OCI-LY1 (cell line): Measurements from ENCODE around the gene STK32B.

Experiments
- H2AFZ ChIP-seq: fragments of 200-600 bp; sonication (generic), shearing (Covaris generic); 2 replicates; pipeline ENCODE4 v1.6.0; 2014; ENCODE audit warnings: antibody characterized with exemption, mild to moderate bottlenecking, low read length
- H3F3A ChIP-seq: fragments of 200-600 bp; sonication (generic), shearing (Covaris generic); 2 replicates; pipeline ENCODE4 v1.6.0; 2014; ENCODE audit warnings: mild to moderate bottlenecking, antibody characterized with exemption, low read length, moderate library complexity; ENCODE audit not compliant: insufficient read depth
- H3K27ac ChIP-seq: fragments of 200-600 bp; sonication (generic); 2 replicates; pipeline ENCODE4 v1.5.1; 2014; ENCODE audit warnings: low read length, mixed run types, mild to moderate bottlenecking, low read depth; ENCODE audit not compliant: poor library complexity, severe bottlenecking
- H3K27me3 ChIP-seq: fragments of 200-600 bp; sonication (generic); 2 replicates; pipeline ENCODE4 v1.6.0; 2014; ENCODE audit warnings: antibody characterized with exemption, mild to moderate bottlenecking, low read length, moderate library complexity; ENCODE audit not compliant: insufficient read depth
- H3K36me3 ChIP-seq: fragments of 200-600 bp; sonication (generic); 2 replicates; pipeline ENCODE4 v1.6.1; 2014; ENCODE audit warnings: mild to moderate bottlenecking, antibody characterized with exemption, low read length, moderate library complexity, mixed read lengths; ENCODE audit not compliant: insufficient read depth
- H3K4me1 ChIP-seq: fragments of 200-600 bp; sonication (generic); 2 replicates; pipeline ENCODE4 v1.5.1; 2014; ENCODE audit warnings: mild to moderate bottlenecking, low read length, moderate library complexity; ENCODE audit not compliant: insufficient read depth, severe bottlenecking
- H3K4me2 ChIP-seq: fragments of 200-600 bp; sonication (generic), shearing (Covaris generic); 2 replicates; pipeline ENCODE4 v1.6.1; 2014; ENCODE audit warnings: low read length
- H3K4me3 ChIP-seq: fragments of 200-600 bp; sonication (generic); 2 replicates; pipeline ENCODE4 v1.5.1; 2014; ENCODE audit warnings: low read length, low read depth, mild to moderate bottlenecking, mixed read lengths; ENCODE audit not compliant: poor library complexity, severe bottlenecking
- H3K79me2 ChIP-seq: fragments of 200-600 bp; shearing (Covaris generic); 2 replicates; pipeline ENCODE4 v1.6.1; 2016; ENCODE audit warnings: mixed run types, low read length, mixed read lengths; ENCODE audit not compliant: insufficient read depth
- H3K9ac ChIP-seq: fragments of 200-600 bp; sonication (generic), shearing (Covaris generic); 2 replicates; pipeline ENCODE4 v1.6.1; 2014; ENCODE audit warnings: mild to moderate bottlenecking, low read length, mixed read lengths
- H3K9me2 ChIP-seq: fragments of 200-600 bp; sonication (generic), shearing (Covaris generic); 2 replicates; pipeline ENCODE4 v1.6.1; 2014; ENCODE audit warnings: low read depth, mild to moderate bottlenecking, low read length, mixed read lengths
- H3K9me3 ChIP-seq: fragments of 200-600 bp; shearing (Covaris generic); 2 replicates; pipeline ENCODE4 v1.6.1; 2014; ENCODE audit warnings: low read length, mixed read lengths
- H4K20me1 ChIP-seq: fragments of 200-600 bp; sonication (generic), shearing (Covaris generic); 2 replicates; pipeline ENCODE4 v1.6.0; 2016; ENCODE audit warnings: mild to moderate bottlenecking, low read length; ENCODE audit not compliant: insufficient read depth
- CTCF ChIP-seq: fragments of 200-600 bp; sonication (generic), shearing (Covaris generic); IDR thresholded peaks from 2 replicates; pipeline ENCODE4 v1.5.1; 2017; ENCODE audit warnings: mild to moderate bottlenecking, antibody characterized with exemption, low read length, moderate library complexity, mixed read lengths
- EZH2 ChIP-seq: fragments of 200-600 bp; sonication (generic), shearing (Covaris generic); IDR thresholded peaks from 2 replicates; pipeline ENCODE4 v1.8.0; 2017; ENCODE audit warnings: borderline replicate concordance, mixed run types, mild to moderate bottlenecking, antibody characterized with exemption, low read length, moderate library complexity, mixed read lengths

STK32B gene

GRCh38 chr4:5515646-5516045 lies 464.4 kb downstream of the STK32B start:
- H2AFZ ChIP-seq: no peak overlapping the region
- H3K27me3 ChIP-seq: no peaks in the 10 kb centered on the region
- no peaks in the 10 kb centered on the region for H3K79me2 ChIP-seq
- no peaks in the 10 kb centered on the region for H3K4me1 ChIP-seq
- no peaks in the 10 kb centered on the region for H3K9me2 ChIP-seq
- H3K4me3 ChIP-seq: no peak overlapping the region
- H3K4me2 ChIP-seq: no peak overlapping the region
- H3F3A ChIP-seq: no peaks in the 10 kb centered on the region
- H3K9me3 ChIP-seq: no peaks in the 10 kb centered on the region
- H3K9ac ChIP-seq: no peak overlapping the region
- H4K20me1 ChIP-seq: no peaks in the 10 kb centered on the region
- no peak overlapping the region for H3K27ac ChIP-seq
- TF ChIP-seq CTCF (no peak), EZH2 (no peak)
- no peaks in the 10 kb centered on the region for H3K36me3 ChIP-seq

GRCh38 chr4:5517372-5517771 lies 466.1 kb downstream of the STK32B start:
- H3K27ac ChIP-seq: no peak overlapping the region
- TF ChIP-seq CTCF (no peak), EZH2 (no peak)
- H3K9ac ChIP-seq: no peak overlapping the region
- no peaks in the 10 kb centered on the region for H3K9me2 ChIP-seq
- H4K20me1 ChIP-seq: no peaks in the 10 kb centered on the region
- no peaks in the 10 kb centered on the region for H3K9me3 ChIP-seq
- H3K4me1 ChIP-seq: no peaks in the 10 kb centered on the region
- no peaks in the 10 kb centered on the region for H3K27me3 ChIP-seq
- no peak overlapping the region for H2AFZ ChIP-seq
- H3K36me3 ChIP-seq: no peaks in the 10 kb centered on the region
- no peak overlapping the region for H3K4me3 ChIP-seq
- H3K4me2 ChIP-seq: no peak overlapping the region
- H3K79me2 ChIP-seq: no peaks in the 10 kb centered on the region
- H3F3A ChIP-seq: no peaks in the 10 kb centered on the region

GRCh38 chr4:5524446-5525299 lies 473.4 kb downstream of the STK32B start:
- H3K4me3 ChIP-seq: no peak overlapping the region
- H3K27me3 ChIP-seq: no peaks in the 10 kb centered on the region
- H3K9ac ChIP-seq: no peak overlapping the region
- H3K36me3 ChIP-seq: no peaks in the 10 kb centered on the region
- H3K9me2 ChIP-seq: no peaks in the 10 kb centered on the region
- TF ChIP-seq EZH2 (no peak), CTCF (no peak)
- H4K20me1 ChIP-seq: no peaks in the 10 kb centered on the region
- no peaks in the 10 kb centered on the region for H3K79me2 ChIP-seq
- no peak overlapping the region for H2AFZ ChIP-seq
- no peak overlapping the region for H3K4me2 ChIP-seq
- no peaks in the 10 kb centered on the region for H3F3A ChIP-seq
- no peak overlapping the region for H3K27ac ChIP-seq
- H3K4me1 ChIP-seq: no peaks in the 10 kb centered on the region
- H3K9me3 ChIP-seq: no peaks in the 10 kb centered on the region
